Large intestine (tissue), 3 donors: ENCODE measurements around the gene IMPDH2. TPM values are rescaled to one million over a fixed set of nuclear protein-coding genes. Genes with fewer than 3 reads are reported as not detected.

Experiments used
- DNase-seq, 2 donors: peaks; one replicate each; pipeline versions ENCODE4 v3.0.0 to v3.0.0-alpha.2; 2013
- H3K27ac ChIP-seq: one replicate; pipeline ENCODE4 v1.5.1; 2013; ENCODE audit warnings: low read length
- H3K27me3 ChIP-seq: 2 replicates; pipeline ENCODE4 v1.6.1; 2013; ENCODE audit warnings: low read length; ENCODE audit not compliant: control insufficient read depth, insufficient read depth
- H3K36me3 ChIP-seq: 2 replicates; pipeline ENCODE4 v1.6.1; 2013; ENCODE audit warnings: low read length; ENCODE audit not compliant: control insufficient read depth, insufficient read depth
- H3K4me1 ChIP-seq: one replicate; pipeline ENCODE4 v1.6.1; 2013; ENCODE audit warnings: low read length; ENCODE audit not compliant: control insufficient read depth, insufficient read depth
- H3K4me3 ChIP-seq: one replicate; pipeline ENCODE4 v1.5.1; 2013; ENCODE audit warnings: low read length
- H3K9me3 ChIP-seq: one replicate; pipeline ENCODE4 v1.6.1; 2013; ENCODE audit warnings: mild to moderate bottlenecking, low read depth, low read length, moderate library complexity; ENCODE audit not compliant: control insufficient read depth
- WGBS: methylation state at CpG from one replicate; pipeline ENCODE4 v1.1.5; 2013; ENCODE audit warnings: low lambda C conversion rate; ENCODE audit not compliant: insufficient coverage; 5-methylcytosine and 5-hydroxymethylcytosine counted together
- polyA plus RNA-seq: library from polyadenylated mRNA; unstranded; fragments of 120-200 nt; gene quantifications from one replicate; pipeline ENCODE4 v1.2.1, GENCODE V29; 2013

Gene IMPDH2
- polyA plus RNA-seq, 1 donor: 261 TPM

DNA sequence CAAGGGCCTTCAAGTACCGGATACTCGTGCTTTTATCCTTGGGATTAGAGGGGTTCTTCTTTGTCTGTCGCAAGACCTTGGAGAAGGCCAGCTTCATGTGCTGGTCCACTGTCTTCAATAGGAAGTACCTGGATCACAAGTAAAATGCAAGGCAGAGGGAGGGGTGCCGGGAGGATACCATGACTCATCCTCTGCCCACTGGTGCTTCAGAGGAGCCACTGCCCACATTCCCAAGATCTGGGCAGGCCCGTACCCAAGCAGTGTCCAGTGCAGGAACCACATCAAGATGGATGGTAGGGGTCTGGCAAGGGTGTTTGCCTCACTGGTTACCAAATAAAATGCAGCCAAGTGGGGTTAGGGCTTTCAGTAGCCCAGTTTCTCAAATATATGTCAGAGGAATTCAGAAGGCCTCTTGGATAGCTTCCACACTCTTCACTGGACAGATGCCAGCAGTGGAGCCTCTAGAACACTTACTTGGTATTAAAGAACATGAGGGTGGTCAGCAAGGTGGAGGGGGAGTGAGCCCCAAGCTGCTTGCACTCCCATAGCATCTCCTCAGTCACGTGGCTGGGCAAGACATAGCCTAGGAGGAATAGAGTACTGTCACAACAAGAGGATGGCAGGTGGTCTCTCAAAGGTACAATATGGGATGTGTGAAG, 3.6 kb upstream of the IMPDH2 start:
- H3K36me3 ChIP-seq: peaks cover 65% of the 10 kb centered on the region
- no peaks in the 10 kb centered on the region for H3K9me3 ChIP-seq
- no peak overlapping the region for H3K27ac ChIP-seq
- no CpG with 5 or more reads among the region's 6 CpGs for WGBS
- H3K4me3 ChIP-seq: no peak overlapping the region
- H3K4me1 ChIP-seq: peaks cover 11% of the 10 kb centered on the region
- DNase-seq: no peak
- H3K27me3 ChIP-seq: no peaks in the 10 kb centered on the region

- no CpG with 5 or more reads among the region's 6 CpGs for WGBS
- H3K27ac ChIP-seq: no peak overlapping the region
- no peaks in the 10 kb centered on the region for H3K27me3 ChIP-seq
- H3K9me3 ChIP-seq: no peaks in the 10 kb centered on the region
- peaks cover 11% of the 10 kb centered on the region for H3K4me1 ChIP-seq
- H3K4me3 ChIP-seq: no peak overlapping the region
- H3K36me3 ChIP-seq: peaks cover 75% of the 10 kb centered on the region
- DNase-seq: no peak
Observed at GRCh38 chr3:49030321-49030720, 1.1 kb upstream of the IMPDH2 start.

GRCh38 chr3:49029563-49029884, 326 bp upstream of the IMPDH2 start:
- Histone ChIP-seq H3K4me3 (peak overlapping the region; percentile 89), H3K9me3 (no peaks in the 10 kb centered on the region), H3K27me3 (no peaks in the 10 kb centered on the region), H3K36me3 (peaks cover 75% of the 10 kb centered on the region), H3K27ac (peak overlapping the region; percentile 71), H3K4me1 (peaks cover 11% of the 10 kb centered on the region)
- DNase-seq: no peak
- WGBS: no CpG with 5 or more reads among the region's 7 CpGs

GRCh38 chr3:49028298-49028672, 913 bp downstream of the IMPDH2 start:
- Histone ChIP-seq H3K9me3 (no peaks in the 10 kb centered on the region), H3K4me1 (peaks cover 17% of the 10 kb centered on the region), H3K36me3 (peaks cover 78% of the 10 kb centered on the region), H3K4me3 (peak overlapping the region; percentile 89), H3K27ac (no peak overlapping the region), H3K27me3 (no peaks in the 10 kb centered on the region)
- WGBS: 100% methylated on average over 1 of the region's 4 CpGs
- DNase-seq: no peak

DNA sequence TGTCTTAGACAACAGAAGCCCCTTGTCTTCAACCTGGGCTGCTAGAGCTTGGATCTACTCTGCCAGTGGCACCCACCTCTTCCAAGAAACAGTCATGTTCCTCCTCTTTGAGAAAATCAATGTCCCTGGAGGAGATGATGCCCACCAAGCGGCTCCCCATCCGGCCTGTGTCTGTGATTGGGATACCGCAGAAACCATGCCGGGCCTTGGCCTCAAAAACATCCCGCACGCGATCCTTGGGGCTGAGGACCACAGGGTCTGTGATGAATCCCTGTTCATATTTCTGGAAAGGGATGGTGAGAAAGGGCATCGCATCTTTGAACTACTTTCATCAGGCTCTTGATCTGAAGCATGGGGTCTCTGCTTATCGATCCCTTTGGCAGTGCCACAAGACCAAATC, 1.6 kb downstream of the IMPDH2 start:
- Histone ChIP-seq H3K36me3 (peaks cover 74% of the 10 kb centered on the region), H3K4me1 (peaks cover 23% of the 10 kb centered on the region), H3K27me3 (no peaks in the 10 kb centered on the region), H3K4me3 (no peak overlapping the region), H3K9me3 (no peaks in the 10 kb centered on the region), H3K27ac (no peak overlapping the region)
- WGBS: no CpG with 5 or more reads among the region's 9 CpGs
- DNase-seq: no peak

DNA sequence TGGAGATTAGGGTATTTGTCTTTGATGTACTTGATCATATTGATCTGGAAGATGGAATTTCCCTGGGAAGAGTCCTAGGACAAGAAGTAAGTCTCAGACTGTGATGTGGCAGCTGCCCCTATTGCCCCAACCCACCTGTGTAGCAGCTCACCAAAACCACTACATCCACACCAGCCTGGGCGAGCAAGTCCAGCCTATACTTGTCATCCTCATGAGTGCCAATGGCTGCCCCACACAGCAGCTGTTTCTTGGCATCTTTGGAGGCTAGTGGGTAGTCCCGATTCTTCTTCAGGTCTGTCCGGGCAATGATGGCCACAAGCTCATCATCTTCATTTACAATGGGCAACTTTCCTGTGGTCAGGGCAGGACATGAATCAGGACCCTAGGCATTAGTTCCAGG, 2.7 kb downstream of the IMPDH2 start:
- no peaks in the 10 kb centered on the region for H3K27me3 ChIP-seq
- peak in 1 of 2 donors; percentile 1 for DNase-seq
- no peak overlapping the region for H3K27ac ChIP-seq
- no peaks in the 10 kb centered on the region for H3K9me3 ChIP-seq
- H3K4me3 ChIP-seq: no peak overlapping the region
- peaks cover 63% of the 10 kb centered on the region for H3K36me3 ChIP-seq
- peaks cover 24% of the 10 kb centered on the region for H3K4me1 ChIP-seq
- WGBS: no CpG with 5 or more reads among the region's 3 CpGs

DNA sequence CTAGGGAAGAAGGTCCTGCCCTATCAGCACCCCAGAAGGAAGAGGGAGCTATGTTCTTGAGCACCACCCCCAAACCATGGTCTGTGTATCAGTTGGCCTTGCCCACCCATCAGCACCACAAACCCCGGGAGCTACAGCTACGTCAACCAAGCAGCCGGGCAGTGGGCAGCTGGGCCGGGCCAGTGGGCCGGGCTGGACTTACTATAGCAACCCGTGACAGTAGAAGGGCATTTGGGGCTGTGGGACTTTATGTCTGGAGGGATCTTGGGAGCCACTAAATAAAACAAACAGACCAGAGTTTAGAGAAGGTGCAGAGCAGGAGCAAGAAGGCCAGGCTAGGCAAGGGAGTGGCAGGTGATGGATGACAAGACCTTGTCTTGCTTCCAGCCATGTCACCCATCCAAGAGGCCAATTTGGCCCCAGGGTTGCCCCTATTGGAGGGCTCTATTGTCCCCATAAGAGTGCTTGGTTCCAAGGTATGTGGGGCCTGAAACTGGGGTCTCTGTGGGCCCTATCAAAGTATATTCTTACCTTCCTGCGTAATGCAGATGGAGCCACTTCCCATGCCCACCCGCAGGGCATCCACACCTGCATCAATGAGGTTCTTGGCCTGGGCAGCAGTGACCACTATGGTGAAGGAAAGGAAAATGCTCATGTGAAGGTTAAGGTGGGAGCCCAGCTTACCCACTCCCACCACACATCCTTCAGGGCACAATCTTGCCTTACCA, 3.2 kb downstream of the IMPDH2 start:
- Histone ChIP-seq H3K4me3 (no peak overlapping the region), H3K4me1 (peaks cover 24% of the 10 kb centered on the region), H3K27ac (no peak overlapping the region), H3K27me3 (no peaks in the 10 kb centered on the region), H3K9me3 (no peaks in the 10 kb centered on the region), H3K36me3 (peaks cover 57% of the 10 kb centered on the region)
- DNase-seq: peak in 1 of 2 donors; percentile 5
- no CpG with 5 or more reads among the region's 8 CpGs for WGBS

DNA sequence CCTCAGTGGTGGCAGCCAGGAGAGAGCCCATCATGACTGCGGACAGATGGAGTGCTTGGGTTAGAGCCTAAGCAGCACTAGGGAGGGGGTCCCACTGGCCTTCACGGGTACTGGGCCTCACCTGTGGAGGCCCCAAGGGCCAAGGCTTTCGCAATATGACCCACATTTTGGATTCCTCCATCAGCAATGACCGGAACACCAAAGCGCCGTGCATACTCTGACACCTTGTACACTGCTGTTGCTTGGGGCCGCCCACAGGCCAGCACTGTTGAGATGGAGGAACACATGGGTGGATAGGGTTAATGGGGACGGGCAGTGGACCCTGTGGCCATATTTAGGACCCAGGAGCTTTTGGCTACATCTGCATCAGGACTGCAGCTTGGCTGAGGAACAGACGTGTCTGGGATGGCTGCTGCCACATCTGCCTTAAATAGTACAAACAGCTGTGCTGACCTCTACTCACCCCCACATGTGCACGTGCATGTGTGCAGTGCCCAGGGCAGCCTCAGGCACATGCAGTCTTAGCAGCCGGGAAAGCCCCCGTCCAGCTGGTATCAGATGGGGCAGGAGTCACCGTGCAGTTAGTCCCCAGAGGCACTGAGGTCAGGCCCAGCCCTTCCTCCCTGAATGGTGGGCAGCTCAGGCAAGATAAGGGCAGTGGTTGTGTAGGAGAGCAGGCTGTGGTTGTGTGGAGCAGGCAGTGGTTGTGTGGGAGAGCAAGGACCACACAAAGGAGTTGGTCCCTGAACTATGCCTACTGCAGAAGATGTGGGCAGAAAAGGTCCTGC, 4.0 kb downstream of the IMPDH2 start:
- no CpG with 5 or more reads among the region's 13 CpGs for WGBS
- peaks cover 24% of the 10 kb centered on the region for H3K4me1 ChIP-seq
- H3K36me3 ChIP-seq: peaks cover 51% of the 10 kb centered on the region

GRCh38 chr3:49024449-49024848, 4.7 kb downstream of the IMPDH2 start:
- Histone ChIP-seq H3K9me3 (no peaks in the 10 kb centered on the region), H3K36me3 (peaks cover 47% of the 10 kb centered on the region), H3K27ac (no peak overlapping the region), H3K27me3 (no peaks in the 10 kb centered on the region), H3K4me3 (no peak overlapping the region), H3K4me1 (peaks cover 30% of the 10 kb centered on the region)
- WGBS: no CpG with 5 or more reads among the region's 5 CpGs
- DNase-seq: peak in 1 of 2 donors; percentile 1

More for the DNA sequence above, 4.0 kb downstream of the IMPDH2 start:
- Histone ChIP-seq H3K27ac (no peak overlapping the region), H3K27me3 (no peaks in the 10 kb centered on the region), H3K4me3 (no peak overlapping the region), H3K9me3 (no peaks in the 10 kb centered on the region)
- peak in 1 of 2 donors; percentile 5 for DNase-seq

DNA sequence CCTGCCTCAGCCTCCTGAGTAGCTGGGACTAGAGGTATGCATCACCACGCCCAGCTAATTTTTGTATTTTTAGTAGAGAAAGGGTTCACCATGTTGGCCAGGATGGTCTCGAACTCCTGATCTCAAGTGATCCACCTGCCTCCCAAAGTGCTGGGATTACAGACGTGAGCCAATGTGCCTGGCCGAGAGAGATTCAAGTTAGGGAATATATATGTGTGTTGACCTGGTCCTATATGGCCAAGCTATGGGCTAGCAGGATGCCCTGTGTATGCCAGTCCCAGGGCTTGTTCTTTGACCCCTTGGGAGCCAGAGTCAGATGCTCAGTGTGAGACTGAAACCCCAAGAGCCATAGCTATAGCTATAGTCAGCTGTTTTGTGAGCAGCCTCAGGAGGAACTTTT, 5.4 kb downstream of the IMPDH2 start:
- Histone ChIP-seq H3K4me1 (peaks cover 33% of the 10 kb centered on the region), H3K36me3 (peaks cover 47% of the 10 kb centered on the region), H3K27ac (no peak overlapping the region), H3K9me3 (no peaks in the 10 kb centered on the region), H3K27me3 (no peaks in the 10 kb centered on the region), H3K4me3 (no peak overlapping the region)
- WGBS: no CpG with 5 or more reads among the region's 4 CpGs
- peak in 1 of 2 donors; percentile 6 for DNase-seq
